H7 (cell line): ENCODE measurements around the gene VAV2. TPM values are rescaled to one million over a fixed set of nuclear protein-coding genes. Genes with fewer than 3 reads are reported as not detected.

ENCODE experiments used
- DNase-seq: peaks from one replicate; pipeline ENCODE4 v3.0.0; 2012
- H3K27me3 ChIP-seq: 2 replicates; pipeline ENCODE4 v1.6.0; 2011; ENCODE audit warnings: mild to moderate bottlenecking, low read length; ENCODE audit not compliant: control insufficient read depth, insufficient read depth
- H3K36me3 ChIP-seq: replicated peaks from 2 replicates; pipeline ENCODE4 v1.5.1; 2011; ENCODE audit warnings: low read length; ENCODE audit not compliant: control insufficient read depth, insufficient read depth
- H3K4me3 ChIP-seq: 2 replicates; pipeline ENCODE4 v1.5.1; 2011; ENCODE audit warnings: low read depth, mild to moderate bottlenecking, control low read depth, low read length, moderate library complexity; ENCODE audit not compliant: insufficient read depth
- total RNA-seq: library from RNA; depleted of rRNA; stranded (reverse); fragments of >200 nt; shearing (Covaris generic); gene quantifications from 2 replicates; pipeline ENCODE4 v1.2.3, GENCODE V29; 2014

The VAV2 gene
- total RNA-seq, 1 experiment from 2014 or later = 17.7 TPM

DNA sequence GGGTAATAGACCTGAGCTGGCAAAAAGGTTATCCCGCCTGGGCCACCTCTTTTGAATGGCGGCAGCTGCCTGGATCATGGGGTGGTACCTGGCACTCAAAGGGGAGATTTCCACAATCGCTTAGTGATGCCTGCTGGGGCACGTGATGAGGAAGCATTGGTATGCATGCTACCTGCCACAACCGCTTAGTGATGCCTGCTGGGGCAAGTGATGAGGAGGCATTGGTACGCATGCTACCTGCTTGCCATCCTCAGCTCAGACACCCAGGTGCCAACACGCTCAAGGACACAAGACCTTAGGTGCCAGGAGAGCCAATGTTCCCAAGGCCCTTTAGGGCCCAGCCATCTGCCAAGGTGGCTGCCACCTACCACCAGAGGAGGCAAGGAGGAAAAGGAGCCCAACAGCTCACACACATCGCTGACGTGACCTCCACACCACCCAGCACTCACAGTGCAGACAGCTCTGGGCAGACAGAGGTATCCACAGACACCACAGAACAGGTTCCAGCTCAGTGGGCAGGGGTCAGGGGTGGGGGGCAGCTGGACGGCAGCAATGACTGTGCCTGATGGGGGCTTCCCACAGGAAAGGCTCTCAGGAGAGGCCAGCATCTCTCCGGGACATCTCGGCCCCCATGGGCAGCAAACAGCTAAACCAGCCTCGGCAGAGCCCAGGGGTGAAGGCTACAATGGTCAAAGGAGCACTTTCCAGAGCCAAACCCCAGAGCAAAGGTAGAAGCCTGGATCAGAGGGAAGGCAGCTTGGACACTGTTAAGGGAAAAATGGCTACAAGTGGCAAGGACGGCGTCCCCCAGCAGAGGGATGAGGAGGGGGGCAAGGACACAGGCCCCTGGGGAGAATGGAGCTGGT, 210.9 kb downstream of the VAV2 start:
- Histone ChIP-seq H3K4me3 (no peak overlapping the region), H3K27me3 (no peaks in the 10 kb centered on the region)
- no peak for DNase-seq

GRCh38 chr9:133780404-133780945, 211.6 kb downstream of the VAV2 start:
- Histone ChIP-seq H3K27me3 (no peaks in the 10 kb centered on the region), H3K4me3 (no peak overlapping the region), H3K36me3 (peaks cover 19% of the 10 kb centered on the region)
- no peak for DNase-seq

More for the DNA sequence above, 210.9 kb downstream of the VAV2 start:
- H3K36me3 ChIP-seq = peaks cover 23% of the 10 kb centered on the region

- Histone ChIP-seq H3K4me3 (no peak overlapping the region), H3K27me3 (no peaks in the 10 kb centered on the region), H3K36me3 (peaks cover 17% of the 10 kb centered on the region)
- no peak for DNase-seq
These were observed 212.4 kb downstream of the VAV2 start for GRCh38 chr9:133779516-133780403.

DNA sequence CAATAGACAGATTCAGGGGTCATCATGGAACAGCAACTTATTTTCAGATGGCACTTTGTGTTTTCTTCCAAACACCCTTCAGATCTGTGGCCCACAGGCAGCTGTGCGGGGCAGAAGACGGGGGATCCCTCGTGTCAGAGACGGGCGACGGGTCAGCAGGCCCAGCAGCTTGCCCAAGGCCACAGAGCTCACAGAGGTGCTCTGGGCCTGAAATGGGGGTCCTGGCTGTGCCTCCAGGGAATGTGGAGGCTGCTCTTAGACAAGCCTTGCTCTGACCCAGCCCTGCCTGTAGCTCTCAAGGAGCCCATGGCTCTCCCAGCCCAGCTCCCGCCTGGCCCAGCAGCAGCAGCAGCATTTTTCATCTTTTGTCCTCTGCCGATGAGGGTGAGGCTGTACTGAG, 213.0 kb downstream of the VAV2 start:
- DNase-seq = no peak
- Histone ChIP-seq H3K4me3 (no peak overlapping the region), H3K27me3 (no peaks in the 10 kb centered on the region), H3K36me3 (peaks cover 20% of the 10 kb centered on the region)

GRCh38 chr9:133778336-133779013, 213.6 kb downstream of the VAV2 start:
- H3K27me3 ChIP-seq = no peaks in the 10 kb centered on the region
- H3K36me3 ChIP-seq = peaks cover 18% of the 10 kb centered on the region
- DNase-seq = no peak
- no peak overlapping the region for H3K4me3 ChIP-seq

DNA sequence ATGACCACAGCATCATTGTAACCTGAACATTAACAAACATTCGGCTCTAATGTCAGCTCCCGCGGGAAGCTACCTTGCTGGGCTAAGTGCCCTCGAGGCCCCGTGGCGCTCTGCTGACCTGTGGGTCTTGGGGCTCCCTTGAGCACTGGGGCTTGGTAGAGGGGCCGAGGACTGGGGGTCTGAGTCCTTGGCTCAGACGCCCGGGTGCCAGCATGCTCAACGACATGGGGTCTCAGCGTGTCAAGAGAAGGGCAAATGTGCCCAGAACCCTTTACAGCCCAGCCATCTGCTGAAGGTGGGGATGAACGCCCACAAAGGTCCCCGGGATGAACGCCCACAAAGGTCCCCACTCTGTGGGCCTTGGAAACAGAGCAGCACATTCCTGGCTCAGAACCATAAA, 214.3 kb downstream of the VAV2 start:
- DNase-seq = no peak
- Histone ChIP-seq H3K36me3 (peaks cover 17% of the 10 kb centered on the region), H3K27me3 (no peaks in the 10 kb centered on the region), H3K4me3 (no peak overlapping the region)

DNA sequence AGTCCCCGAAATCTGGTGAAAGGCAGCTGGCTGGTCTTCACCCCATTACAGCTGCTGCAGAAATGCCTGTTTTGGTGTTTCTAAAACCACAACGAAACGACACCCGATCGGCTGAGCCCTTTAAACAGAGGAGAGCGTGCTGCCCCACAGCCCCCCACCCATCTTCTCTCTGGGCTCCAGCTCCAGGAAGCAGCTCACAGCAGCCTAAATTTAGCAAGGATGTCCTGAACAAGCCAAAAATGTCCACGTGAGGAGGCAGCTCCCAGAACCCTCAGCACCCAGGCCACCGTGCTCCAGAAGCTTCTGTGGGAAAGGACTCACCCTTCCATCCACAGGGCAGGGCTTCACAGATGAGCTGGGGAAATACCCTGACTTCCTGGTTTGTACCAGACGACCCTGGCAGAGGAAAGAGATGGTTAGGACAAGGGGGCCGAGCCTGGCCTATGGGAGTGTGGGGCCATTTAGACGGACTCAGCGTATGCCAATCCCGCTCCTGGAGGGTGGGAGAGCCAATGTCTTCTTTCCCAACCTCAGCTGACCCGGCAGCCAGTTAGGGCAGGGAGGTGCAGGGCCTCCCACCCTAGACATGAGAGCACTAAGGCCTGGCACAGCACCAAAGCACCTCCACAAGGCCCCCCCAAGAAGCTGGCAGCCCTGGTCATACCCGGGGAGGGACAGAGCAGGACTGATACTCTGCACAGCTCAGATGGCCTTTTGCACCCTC, 214.9 kb downstream of the VAV2 start:
- peaks cover 16% of the 10 kb centered on the region for H3K36me3 ChIP-seq
- no peak overlapping the region for H3K4me3 ChIP-seq
- no peaks in the 10 kb centered on the region for H3K27me3 ChIP-seq
- DNase-seq = no peak

DNA sequence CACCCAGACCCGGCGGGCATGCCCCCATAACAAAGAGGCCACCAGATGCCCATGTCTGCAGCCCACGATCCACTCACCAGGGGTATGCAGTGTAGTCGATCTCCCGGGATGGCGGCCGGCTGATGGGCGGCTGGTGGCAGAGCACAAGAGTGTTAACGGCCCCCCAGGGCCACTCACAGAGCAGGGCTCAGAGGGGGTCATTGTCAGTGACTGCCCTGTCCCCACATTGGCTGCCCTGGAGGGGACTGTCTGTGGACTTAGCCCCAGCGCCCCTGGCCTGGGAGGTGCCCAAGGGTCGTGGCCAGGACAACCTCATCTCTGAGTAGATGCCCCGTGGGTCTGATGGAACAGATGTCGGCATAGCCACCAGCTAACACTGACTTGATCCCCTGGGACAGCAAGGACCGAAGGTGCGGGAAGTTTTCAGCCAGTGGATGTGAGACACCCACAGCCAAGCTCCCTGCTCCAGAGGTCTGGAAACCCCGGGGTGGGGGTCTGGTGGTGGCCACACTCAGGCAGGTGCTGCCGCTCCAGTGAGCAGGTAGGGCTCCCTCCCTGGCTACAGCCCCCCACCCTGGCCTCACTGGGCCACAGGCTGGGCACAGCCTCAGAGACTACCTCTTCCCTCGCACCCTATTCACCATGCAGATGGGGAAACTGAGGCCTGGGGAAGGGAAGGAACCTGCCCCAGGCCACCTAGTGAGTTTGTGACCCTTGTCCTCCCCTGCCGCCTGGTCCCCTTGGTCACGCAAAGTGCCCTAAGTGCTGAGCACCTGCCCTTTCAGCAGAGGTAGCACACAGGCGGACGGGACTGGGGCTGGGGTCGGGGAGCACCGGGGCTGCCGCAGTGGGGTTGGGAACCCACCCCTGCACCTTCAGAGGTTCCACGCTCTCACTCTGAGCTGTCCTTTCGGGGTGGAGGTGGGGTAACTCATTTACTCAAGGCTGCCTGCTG, 215.9 kb downstream of the VAV2 start:
- DNase-seq = no peak
- peaks cover 15% of the 10 kb centered on the region for H3K36me3 ChIP-seq
- H3K4me3 ChIP-seq = no peak overlapping the region
- H3K27me3 ChIP-seq = no peaks in the 10 kb centered on the region

DNA sequence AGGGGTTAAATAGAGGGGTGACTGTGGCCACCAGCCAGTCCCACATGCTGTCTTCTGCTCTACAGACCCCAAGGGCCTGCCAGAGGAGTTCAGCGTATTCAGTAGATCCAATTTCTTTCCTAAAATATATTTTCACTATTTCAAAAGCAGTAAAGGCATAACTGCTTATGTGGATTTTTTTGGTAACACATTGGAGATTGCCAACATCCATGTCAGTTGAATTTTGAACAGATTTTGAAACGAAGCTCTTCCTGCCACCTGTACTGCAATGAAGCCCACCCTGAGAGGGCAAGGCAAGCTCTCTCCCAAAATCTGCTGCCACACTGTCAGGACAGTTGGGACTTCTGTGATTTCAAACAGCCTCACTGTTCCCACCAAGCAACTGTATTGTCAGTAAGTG, 216.8 kb downstream of the VAV2 start:
- Histone ChIP-seq H3K27me3 (no peaks in the 10 kb centered on the region), H3K36me3 (peaks cover 11% of the 10 kb centered on the region), H3K4me3 (no peak overlapping the region)
- no peak for DNase-seq

DNA sequence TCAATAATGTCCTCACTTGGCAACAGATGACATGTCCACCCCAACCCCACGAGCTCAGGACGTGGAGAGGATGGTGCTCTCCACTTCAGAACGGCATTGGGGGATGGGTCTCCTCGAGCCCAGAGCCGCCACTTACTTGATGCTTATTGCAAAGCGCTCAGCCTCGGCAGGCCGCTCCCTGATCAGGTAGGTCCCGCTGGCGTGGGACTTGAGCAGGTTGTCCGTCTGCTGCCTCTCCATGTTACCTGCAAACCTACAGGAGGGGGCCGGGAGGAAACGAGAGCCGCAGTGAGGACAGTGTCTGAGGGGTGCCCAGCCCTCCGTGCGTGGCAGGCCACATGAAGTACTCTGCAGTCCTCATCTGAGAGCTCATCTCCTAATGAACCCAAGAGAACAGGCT, 217.3 kb downstream of the VAV2 start:
- no peak overlapping the region for H3K4me3 ChIP-seq
- H3K36me3 ChIP-seq = peaks cover 11% of the 10 kb centered on the region
- peak; percentile 25 for DNase-seq
- no peaks in the 10 kb centered on the region for H3K27me3 ChIP-seq

DNA sequence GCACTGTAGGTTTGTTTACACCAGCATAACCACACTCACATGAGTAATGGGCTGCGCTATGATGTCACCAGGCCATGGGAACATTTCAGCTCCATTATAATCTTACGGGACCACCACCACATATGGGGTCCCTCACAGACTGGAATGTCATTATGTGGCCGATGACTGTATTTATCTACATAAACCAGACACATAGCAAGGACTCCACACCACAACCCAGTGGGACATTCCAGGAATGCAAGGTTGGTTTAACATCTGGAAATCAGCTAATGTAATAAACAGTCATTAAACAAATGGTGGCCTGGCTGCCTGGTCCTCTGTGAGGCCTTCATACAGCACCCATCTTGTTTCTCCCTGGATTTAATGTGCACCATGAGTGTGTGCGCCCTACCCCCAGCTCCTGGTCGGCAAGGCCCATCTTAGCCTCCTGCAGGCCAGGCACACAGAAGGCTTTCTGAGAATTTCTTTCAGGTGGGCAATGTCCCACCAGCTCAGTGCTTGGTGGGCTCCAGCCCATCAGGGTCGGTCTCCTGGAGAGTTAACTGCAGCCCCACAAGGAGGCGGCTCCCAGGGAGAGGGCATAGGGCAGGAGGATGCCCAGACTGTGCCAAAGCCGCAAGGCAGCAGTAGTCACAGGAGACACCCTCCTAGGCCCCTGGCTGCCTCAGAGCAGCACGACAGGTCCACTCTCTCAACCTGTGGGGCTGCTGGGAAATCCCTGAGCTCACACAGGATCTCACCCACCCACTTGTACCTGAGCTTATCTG, 218.1 kb downstream of the VAV2 start:
- H3K4me3 ChIP-seq = no peak overlapping the region
- no peaks in the 10 kb centered on the region for H3K27me3 ChIP-seq
- DNase-seq = no peak
- H3K36me3 ChIP-seq = peaks cover 10% of the 10 kb centered on the region

DNA sequence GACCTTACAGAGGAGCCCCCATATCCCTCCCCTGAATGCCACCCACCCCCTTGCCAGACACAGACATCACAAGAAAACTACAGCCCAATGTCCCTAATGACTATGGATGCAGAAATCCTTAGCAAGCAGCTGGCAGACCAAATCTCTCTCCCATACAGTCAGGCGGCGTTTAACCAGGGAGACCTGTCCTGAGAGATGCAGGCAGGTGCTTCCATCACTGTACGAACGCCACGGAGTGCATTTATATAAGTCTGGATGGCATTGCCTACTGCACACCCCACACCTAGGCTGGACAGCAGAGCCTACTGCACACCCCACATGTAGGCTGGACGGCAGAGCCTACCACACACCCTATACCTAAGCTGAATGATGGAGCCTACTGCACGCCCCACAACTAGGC, 219.5 kb downstream of the VAV2 start:
- no peak overlapping the region for H3K4me3 ChIP-seq
- DNase-seq = no peak
- H3K36me3 ChIP-seq = peaks cover 21% of the 10 kb centered on the region
- no peaks in the 10 kb centered on the region for H3K27me3 ChIP-seq
